Measurements from ENCODE around the gene SPOP. TPM values are rescaled to one million over a fixed set of nuclear protein-coding genes. Genes with fewer than 3 reads are reported as not detected.

Gene SPOP
- total RNA-seq, 1 experiment from 2014 or later = 79.9 TPM

- H3K9me3 Mint-ChIP-seq (ENCODE audit: low read depth, unreplicated experiment) = no peaks in the 10 kb centered on the region
- H3K4me3 Mint-ChIP-seq (ENCODE audit: low read depth, unreplicated experiment) = no peak overlapping the region
- intact Hi-C loops (cut with micrococcal nuclease; ENCODE audit: unreplicated experiment) = no loop called here
- H3K27ac Mint-ChIP-seq (ENCODE audit: unreplicated experiment) = no peak overlapping the region
- no peak for DNase-seq
- H3K27me3 Mint-ChIP-seq (ENCODE audit: unreplicated experiment) = no peaks in the 10 kb centered on the region
- H3K36me3 Mint-ChIP-seq (ENCODE audit: insufficient read depth, unreplicated experiment) = peaks cover 7% of the 10 kb centered on the region
- no peaks in the 10 kb centered on the region for H3K4me1 Mint-ChIP-seq (ENCODE audit: low read depth, unreplicated experiment)
- BruUV-seq (replicated peaks) = no TSS peak
- no peak for TF ChIP-seq CTCF (IDR thresholded peaks at IDR 0.05; ENCODE audit: unreplicated experiment)
- CTCF ChIA-PET = interaction anchor here (0.6 to 0.7 kb wide), 2 partner anchors 202 to 238 kb away, joined by 3 read pairs; no protein-coding TSS in a partner anchor
Measured at GRCh38 chr17:49595328-49595727, 82.6 kb downstream of the SPOP start.

GRCh38 chr17:49592263-49592662 is 85.6 kb downstream of the SPOP start:
- Mint-ChIP-seq H3K36me3 (ENCODE audit: insufficient read depth, unreplicated experiment) (no peaks in the 10 kb centered on the region), H3K27me3 (ENCODE audit: unreplicated experiment) (no peaks in the 10 kb centered on the region), H3K27ac (ENCODE audit: unreplicated experiment) (no peak overlapping the region), H3K9me3 (ENCODE audit: low read depth, unreplicated experiment) (no peaks in the 10 kb centered on the region), H3K4me1 (ENCODE audit: low read depth, unreplicated experiment) (no peaks in the 10 kb centered on the region), H3K4me3 (ENCODE audit: low read depth, unreplicated experiment) (no peak overlapping the region)
- DNase-seq = no peak
- intact Hi-C loops (cut with micrococcal nuclease; ENCODE audit: unreplicated experiment) = no loop called here
- TF ChIP-seq CTCF (IDR thresholded peaks at IDR 0.05; ENCODE audit: unreplicated experiment) = no peak
- CTCF ChIA-PET = interaction anchor here (0.8 kb wide), 1 partner anchor 20 kb away, joined by 3 read pairs; no protein-coding TSS in a partner anchor
- BruUV-seq (replicated peaks) = no TSS peak

- Mint-ChIP-seq H3K4me3 (ENCODE audit: low read depth, unreplicated experiment) (no peak overlapping the region), H3K27me3 (ENCODE audit: unreplicated experiment) (no peaks in the 10 kb centered on the region), H3K9me3 (ENCODE audit: low read depth, unreplicated experiment) (no peaks in the 10 kb centered on the region), H3K36me3 (ENCODE audit: insufficient read depth, unreplicated experiment) (no peaks in the 10 kb centered on the region), H3K4me1 (ENCODE audit: low read depth, unreplicated experiment) (no peaks in the 10 kb centered on the region), H3K27ac (ENCODE audit: unreplicated experiment) (no peak overlapping the region)
- no peak for TF ChIP-seq CTCF (IDR thresholded peaks at IDR 0.05; ENCODE audit: unreplicated experiment)
- no peak for DNase-seq
- CTCF ChIA-PET = interaction anchor here (0.6 kb wide), 1 partner anchor 56 kb away, joined by 3 read pairs; no protein-coding TSS in a partner anchor
- intact Hi-C loops (cut with micrococcal nuclease; ENCODE audit: unreplicated experiment) = no loop called here
- no TSS peak for BruUV-seq (replicated peaks)
Measured at GRCh38 chr17:49590874-49591273, 87.0 kb downstream of the SPOP start.

GRCh38 chr17:49589577-49589927 is 88.3 kb downstream of the SPOP start:
- H3K27ac Mint-ChIP-seq (ENCODE audit: unreplicated experiment) = no peak overlapping the region
- H3K4me3 Mint-ChIP-seq (ENCODE audit: low read depth, unreplicated experiment) = no peak overlapping the region
- CTCF ChIA-PET = no interaction called here
- no peaks in the 10 kb centered on the region for H3K4me1 Mint-ChIP-seq (ENCODE audit: low read depth, unreplicated experiment)
- DNase-seq = no peak
- no peak for TF ChIP-seq CTCF (IDR thresholded peaks at IDR 0.05; ENCODE audit: unreplicated experiment)
- intact Hi-C loops (cut with micrococcal nuclease; ENCODE audit: unreplicated experiment) = no loop called here
- no peaks in the 10 kb centered on the region for H3K27me3 Mint-ChIP-seq (ENCODE audit: unreplicated experiment)
- H3K9me3 Mint-ChIP-seq (ENCODE audit: low read depth, unreplicated experiment) = no peaks in the 10 kb centered on the region
- BruUV-seq (replicated peaks) = no TSS peak
- H3K36me3 Mint-ChIP-seq (ENCODE audit: insufficient read depth, unreplicated experiment) = no peaks in the 10 kb centered on the region
